ENCODE measurements around the gene RNASEH2A. TPM values are rescaled to one million over a fixed set of nuclear protein-coding genes. Genes with fewer than 3 reads are reported as not detected.

The RNASEH2A gene
- total RNA-seq, 3 donors from 2014 or later = 32.3 to 42.7 (median 39.1) TPM

- no peak overlapping the region for H3K4me3 Mint-ChIP-seq
- H3K27me3 Mint-ChIP-seq (ENCODE audit: low read depth) = no peaks in the 10 kb centered on the region
- H3K36me3 Mint-ChIP-seq (ENCODE audit: insufficient read depth) = peaks cover 3% of the 10 kb centered on the region
- DNase-seq (no peak), ATAC-seq (no peak)
- H3K4me1 Mint-ChIP-seq (ENCODE audit: low read depth) = peaks cover 36% of the 10 kb centered on the region
- no peaks in the 10 kb centered on the region for H3K9me3 Mint-ChIP-seq
Measured at GRCh38 chr19:12786952-12787351, 19.4 kb upstream of the RNASEH2A start.

- no peaks in the 10 kb centered on the region for H3K9me3 Mint-ChIP-seq
- no peak for DNase-seq
- ATAC-seq = no peak
- H3K4me3 Mint-ChIP-seq = no peak overlapping the region
- H3K27me3 Mint-ChIP-seq (ENCODE audit: low read depth) = no peaks in the 10 kb centered on the region
- H3K36me3 Mint-ChIP-seq (ENCODE audit: insufficient read depth) = peaks cover 3% of the 10 kb centered on the region
- H3K4me1 Mint-ChIP-seq (ENCODE audit: low read depth) = peaks cover 33% of the 10 kb centered on the region
Measured at GRCh38 chr19:12787458-12787857, 18.9 kb upstream of the RNASEH2A start.

GRCh38 chr19:12788042-12788681 lies 18.2 kb upstream of the RNASEH2A start:
- Mint-ChIP-seq H3K36me3 (ENCODE audit: insufficient read depth) (peaks cover 3% of the 10 kb centered on the region), H3K4me3 (no peak overlapping the region), H3K27me3 (ENCODE audit: low read depth) (no peaks in the 10 kb centered on the region), H3K9me3 (no peaks in the 10 kb centered on the region), H3K4me1 (ENCODE audit: low read depth) (peaks cover 33% of the 10 kb centered on the region)
- ATAC-seq (no peak), DNase-seq (no peak)

- Mint-ChIP-seq H3K27me3 (ENCODE audit: low read depth) (no peaks in the 10 kb centered on the region), H3K4me3 (peak overlapping the region; percentile 84), H3K36me3 (ENCODE audit: insufficient read depth) (peaks cover 5% of the 10 kb centered on the region), H3K4me1 (ENCODE audit: low read depth) (peaks cover 28% of the 10 kb centered on the region), H3K9me3 (no peaks in the 10 kb centered on the region)
- DNase-seq (no peak), ATAC-seq (no peak)
Measured at GRCh38 chr19:12788682-12789097, 17.7 kb upstream of the RNASEH2A start.

- no peak for DNase-seq
- H3K9me3 Mint-ChIP-seq = no peaks in the 10 kb centered on the region
- H3K36me3 Mint-ChIP-seq (ENCODE audit: insufficient read depth) = peaks cover 5% of the 10 kb centered on the region
- H3K27me3 Mint-ChIP-seq (ENCODE audit: low read depth) = no peaks in the 10 kb centered on the region
- H3K4me1 Mint-ChIP-seq (ENCODE audit: low read depth) = peaks cover 31% of the 10 kb centered on the region
- peak overlapping the region; percentile 84 for H3K4me3 Mint-ChIP-seq
- ATAC-seq = peak; percentile 0 to 1
Measured at GRCh38 chr19:12789098-12789903, 17.1 kb upstream of the RNASEH2A start.

- H3K27me3 Mint-ChIP-seq (ENCODE audit: low read depth) = no peaks in the 10 kb centered on the region
- DNase-seq = peak; percentile 78
- no peaks in the 10 kb centered on the region for H3K9me3 Mint-ChIP-seq
- peaks cover 38% of the 10 kb centered on the region for H3K4me1 Mint-ChIP-seq (ENCODE audit: low read depth)
- peak overlapping the region; percentile 97 for H3K4me3 Mint-ChIP-seq
- H3K36me3 Mint-ChIP-seq (ENCODE audit: insufficient read depth) = peaks cover 5% of the 10 kb centered on the region
- peak; percentile 35 to 39 for ATAC-seq
Measured at GRCh38 chr19:12789904-12790619, 16.3 kb upstream of the RNASEH2A start.

- Mint-ChIP-seq H3K36me3 (ENCODE audit: insufficient read depth) (peaks cover 5% of the 10 kb centered on the region), H3K9me3 (no peaks in the 10 kb centered on the region), H3K4me3 (peak overlapping the region; percentile 97), H3K4me1 (ENCODE audit: low read depth) (peaks cover 43% of the 10 kb centered on the region), H3K27me3 (ENCODE audit: low read depth) (no peaks in the 10 kb centered on the region)
- no peak for ATAC-seq
- DNase-seq = no peak
Measured at GRCh38 chr19:12790628-12791344, 15.6 kb upstream of the RNASEH2A start.

- H3K27me3 Mint-ChIP-seq (ENCODE audit: low read depth) = no peaks in the 10 kb centered on the region
- no peaks in the 10 kb centered on the region for H3K9me3 Mint-ChIP-seq
- peak within 1 kb of the TSS; percentile 97 for H3K4me3 Mint-ChIP-seq
- H3K36me3 Mint-ChIP-seq (ENCODE audit: insufficient read depth) = peaks cover 5% of the 10 kb centered on the region
- DNase-seq (peak; percentile 98), ATAC-seq (peak; percentile 49 to 54)
- peaks cover 48% of the 10 kb centered on the region for H3K4me1 Mint-ChIP-seq (ENCODE audit: low read depth)
Measured at GRCh38 chr19:12791345-12792050, 14.9 kb upstream of the RNASEH2A start, which contains the start of gene JUNB. JUNB (plus strand) TSS chr19:12791486; CDS start chr19:12791772, 286 bp downstream.

GRCh38 chr19:12792051-12792852 lies 14.1 kb upstream of the RNASEH2A start:
- ATAC-seq = no peak
- H3K9me3 Mint-ChIP-seq = no peaks in the 10 kb centered on the region
- peaks cover 5% of the 10 kb centered on the region for H3K36me3 Mint-ChIP-seq (ENCODE audit: insufficient read depth)
- no peaks in the 10 kb centered on the region for H3K27me3 Mint-ChIP-seq (ENCODE audit: low read depth)
- DNase-seq = peak; percentile 68
- peaks cover 47% of the 10 kb centered on the region for H3K4me1 Mint-ChIP-seq (ENCODE audit: low read depth)
- H3K4me3 Mint-ChIP-seq = peak overlapping the region; percentile 97

- Mint-ChIP-seq H3K9me3 (no peaks in the 10 kb centered on the region), H3K4me1 (ENCODE audit: low read depth) (peaks cover 47% of the 10 kb centered on the region), H3K27me3 (ENCODE audit: low read depth) (no peaks in the 10 kb centered on the region), H3K4me3 (peak overlapping the region; percentile 97), H3K36me3 (ENCODE audit: insufficient read depth) (peaks cover 5% of the 10 kb centered on the region)
- ATAC-seq = no peak
- no peak for DNase-seq
Measured at GRCh38 chr19:12792853-12793289, 13.5 kb upstream of the RNASEH2A start.

- H3K9me3 Mint-ChIP-seq = no peaks in the 10 kb centered on the region
- peak; percentile 33 to 37 for ATAC-seq
Measured at GRCh38 chr19:12793290-12794195, 12.8 kb upstream of the RNASEH2A start.

More at GRCh38 chr19:12793290-12794195, 12.8 kb upstream of the RNASEH2A start:
- H3K4me1 Mint-ChIP-seq (ENCODE audit: low read depth) = peaks cover 41% of the 10 kb centered on the region
- peak; percentile 94 for DNase-seq
- H3K27me3 Mint-ChIP-seq (ENCODE audit: low read depth) = no peaks in the 10 kb centered on the region
- H3K4me3 Mint-ChIP-seq = peak overlapping the region; percentile 97
- peaks cover 5% of the 10 kb centered on the region for H3K36me3 Mint-ChIP-seq (ENCODE audit: insufficient read depth)
